Suppressor macrophage treated with lipopolysaccharide for 1 hour (primary cell): ENCODE measurements around the gene DDX50.
A peak's percentile ranks its signal among the peaks of the same experiment; 100 is the strongest.
"Not testable (repeated sequence)": the region's sequence is repeated elsewhere in the genome, so short reads cannot be mapped to it uniquely, and the experiment has no call there.

Experiments
- DNase-seq, 3 donors: peaks; one replicate each; pipeline ENCODE4 v3.0.0-alpha.2; 2020 to 2022

DDX50 gene

DNA sequence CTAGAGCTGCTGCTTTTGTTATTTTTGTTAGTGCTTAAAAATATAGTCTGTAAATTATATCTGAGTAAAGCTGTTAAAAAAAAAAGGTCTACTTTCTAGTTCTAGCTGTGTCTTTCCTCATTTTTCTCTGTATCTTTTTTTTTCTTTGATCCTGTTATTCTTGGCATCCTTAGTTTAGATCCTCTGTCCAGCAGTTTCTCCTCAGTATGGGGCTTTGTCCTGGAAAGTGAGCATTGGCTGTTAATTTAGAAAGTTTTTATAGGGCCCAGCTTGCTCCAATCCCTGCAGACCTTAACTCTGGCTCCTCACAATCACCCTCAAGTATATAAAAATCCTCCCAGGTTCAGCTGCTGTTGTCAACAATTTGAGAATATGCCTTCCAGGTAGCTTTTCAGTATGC is 23.5 kb downstream of the DDX50 start:
- DNase-seq: no peak

DNA sequence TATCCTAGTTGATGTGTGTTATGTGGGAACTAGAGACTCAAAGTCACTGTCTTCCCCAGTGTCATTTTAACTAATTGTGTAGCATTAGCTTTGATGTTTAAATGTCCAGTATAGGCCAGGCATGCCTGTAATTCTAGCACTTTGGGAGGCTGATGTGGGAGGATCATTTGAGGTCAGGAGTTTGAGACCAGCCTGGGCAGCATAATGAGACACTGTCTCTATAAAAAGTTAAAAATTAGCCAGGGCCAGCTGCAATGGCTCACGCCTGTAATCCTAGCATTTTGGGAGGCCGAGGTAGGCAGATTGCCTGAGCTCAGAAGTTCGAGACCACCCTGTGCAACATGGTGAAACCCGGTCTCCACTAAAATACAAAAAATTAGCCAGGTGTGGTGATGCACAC is 24.4 kb downstream of the DDX50 start:
- DNase-seq: no peak

DNA sequence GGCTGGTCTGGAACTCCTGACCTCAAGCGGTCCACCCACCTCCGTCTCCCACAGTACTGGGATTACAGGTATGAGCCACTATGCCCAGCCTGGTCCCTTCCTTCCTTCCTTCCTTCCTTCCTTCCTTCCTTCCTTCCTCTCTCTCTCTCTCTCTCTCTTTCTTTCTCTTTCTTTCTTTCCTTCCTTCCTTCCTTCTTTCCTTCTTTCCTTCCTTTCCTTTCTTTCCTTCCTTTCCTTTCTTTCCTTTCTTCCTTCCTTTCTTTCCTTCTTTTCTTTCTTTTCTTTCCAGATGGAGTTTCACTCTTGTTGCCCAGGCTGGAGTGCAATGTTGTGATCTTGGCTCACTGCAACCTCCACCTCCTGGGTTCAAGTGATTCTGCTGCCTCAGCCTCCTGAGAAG is 28.0 kb downstream of the DDX50 start:
- not testable (repeated sequence) for DNase-seq

DNA sequence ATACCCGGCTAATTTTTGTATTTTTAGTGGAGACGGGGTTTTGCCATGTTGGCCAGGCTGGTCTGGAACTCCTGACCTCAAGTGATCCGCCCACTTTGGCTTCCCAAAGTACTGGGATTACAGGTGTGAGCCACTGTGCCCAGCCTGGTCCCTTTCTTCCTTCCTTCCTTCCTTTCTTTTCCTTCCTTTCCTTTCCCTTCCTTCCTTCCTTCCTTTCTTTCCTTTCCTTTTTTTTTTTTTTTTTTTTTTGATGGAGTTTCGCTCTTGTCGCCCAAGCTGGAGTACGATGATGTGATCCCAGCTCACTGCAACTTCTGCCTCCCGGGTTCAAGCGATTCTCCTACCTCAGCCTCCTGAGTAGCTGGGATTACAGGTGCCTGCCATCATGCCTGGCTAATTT is 28.8 kb downstream of the DDX50 start:
- not testable (repeated sequence) for DNase-seq

DNA sequence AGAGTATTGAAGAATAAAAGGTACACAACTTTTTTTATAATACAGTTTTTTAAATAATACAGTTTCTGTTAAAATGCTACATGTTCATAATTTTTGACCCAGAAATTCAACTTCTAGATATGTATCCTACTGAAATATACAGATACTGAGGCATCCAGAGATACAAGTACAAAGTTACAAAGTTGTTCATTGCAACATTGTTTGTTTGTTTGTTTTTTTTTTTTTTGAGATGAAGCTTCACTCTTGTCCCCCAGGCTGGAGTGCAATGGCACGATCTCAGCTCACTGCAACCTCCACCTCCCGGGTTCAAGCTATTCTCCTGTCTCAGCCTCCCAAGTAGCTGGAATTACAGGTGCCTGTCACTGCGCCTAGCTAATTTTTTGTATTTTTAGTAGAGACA is 31.7 kb downstream of the DDX50 start:
- DNase-seq: not testable (repeated sequence)

DNA sequence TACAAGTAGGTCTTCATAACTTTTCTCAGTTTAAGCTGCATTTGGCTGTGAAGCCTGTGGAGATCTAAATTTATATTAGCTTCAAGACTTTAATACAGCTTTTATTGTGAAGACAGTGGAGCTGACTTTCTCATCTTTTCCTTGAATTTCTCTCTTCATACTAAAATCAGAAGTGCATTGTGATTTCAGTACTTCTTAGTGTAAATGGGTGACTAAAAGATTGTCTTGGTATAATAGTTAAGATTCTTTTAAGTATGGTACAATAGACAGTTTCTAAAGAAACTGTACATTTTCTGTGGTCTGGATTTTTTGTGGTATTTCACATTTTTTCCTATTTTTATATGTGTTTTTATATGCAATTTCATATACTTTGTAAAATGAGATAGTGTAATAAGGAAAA is 33.9 kb downstream of the DDX50 start:
- no peak for DNase-seq

DNA sequence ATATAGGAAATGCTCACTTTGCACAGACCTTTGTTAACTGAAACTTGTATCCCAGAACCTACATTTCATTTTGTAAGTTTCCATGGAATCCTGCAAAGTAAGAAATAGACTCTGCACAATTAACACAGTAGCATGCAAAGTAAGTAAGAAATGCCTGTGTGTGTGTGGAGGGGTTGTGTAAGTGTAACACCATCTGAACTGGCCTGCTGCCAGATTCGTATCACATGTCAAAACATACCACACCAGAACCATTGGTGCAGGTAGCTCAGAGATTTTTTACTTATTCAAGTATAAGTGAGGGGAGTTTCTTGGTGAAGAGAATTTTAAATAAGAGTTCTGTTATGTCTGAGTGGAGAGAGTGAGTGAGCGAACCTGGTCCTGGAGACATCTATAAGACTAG is 37.0 kb downstream of the DDX50 start:
- DNase-seq: no peak

DNA sequence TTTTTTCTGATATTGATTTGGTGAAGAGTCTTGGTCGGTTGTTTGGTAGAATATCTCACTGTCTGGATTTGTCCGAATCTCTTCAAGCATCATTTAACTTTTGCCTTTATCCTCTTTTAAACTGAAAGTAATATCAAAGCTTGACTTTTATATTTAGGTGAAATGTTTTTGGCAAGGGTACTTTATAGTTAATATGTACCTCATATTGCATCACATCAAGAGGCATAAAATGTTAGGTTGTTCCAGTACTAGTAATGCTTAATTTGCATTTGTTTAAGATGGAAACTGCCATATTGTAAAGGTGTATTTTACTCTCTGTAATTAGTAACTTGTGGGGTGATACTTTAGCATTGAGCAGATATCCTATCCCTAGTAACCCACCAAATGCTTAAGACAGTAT is 37.8 kb downstream of the DDX50 start:
- DNase-seq: no peak

DNA sequence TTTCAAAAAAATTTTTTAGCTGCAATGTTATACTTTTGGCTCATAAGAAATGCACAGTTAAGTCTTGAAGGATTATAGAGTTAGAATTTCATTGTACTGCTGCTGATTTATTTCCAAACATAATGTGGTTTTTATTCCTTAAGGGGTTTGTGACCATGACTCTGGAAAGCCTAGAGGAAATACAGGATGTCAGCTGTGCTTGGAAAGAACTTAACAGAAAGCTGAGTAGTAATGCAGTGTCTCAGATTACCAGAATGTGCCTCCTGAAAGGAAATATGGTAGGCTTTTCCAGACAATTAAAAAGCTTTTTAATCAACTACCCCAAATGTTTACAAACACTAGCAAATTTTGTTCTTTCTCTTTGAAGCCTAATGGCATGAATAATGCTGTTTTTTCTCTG is 39.8 kb downstream of the DDX50 start:
- not testable (repeated sequence) for DNase-seq

DNA sequence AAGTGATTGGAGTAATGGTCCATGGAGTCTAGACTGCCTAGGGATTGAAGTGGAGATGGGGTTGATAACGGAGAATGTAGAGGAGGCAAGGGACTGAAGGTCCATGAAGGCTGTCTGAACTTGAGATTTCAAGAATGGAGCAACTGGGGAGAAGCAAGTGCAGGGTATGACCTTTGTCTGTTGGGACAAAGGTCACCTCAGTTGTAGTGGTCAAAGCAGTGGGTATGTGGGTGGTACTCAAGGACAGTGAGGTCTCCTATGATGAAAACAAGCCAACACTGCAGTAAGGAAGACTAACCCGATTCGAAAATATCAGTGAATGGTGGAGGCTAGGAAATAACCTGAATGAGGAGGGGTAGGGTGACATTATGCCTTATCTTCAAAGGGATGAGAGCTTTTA is 49.5 kb downstream of the DDX50 start:
- no peak for DNase-seq

DNA sequence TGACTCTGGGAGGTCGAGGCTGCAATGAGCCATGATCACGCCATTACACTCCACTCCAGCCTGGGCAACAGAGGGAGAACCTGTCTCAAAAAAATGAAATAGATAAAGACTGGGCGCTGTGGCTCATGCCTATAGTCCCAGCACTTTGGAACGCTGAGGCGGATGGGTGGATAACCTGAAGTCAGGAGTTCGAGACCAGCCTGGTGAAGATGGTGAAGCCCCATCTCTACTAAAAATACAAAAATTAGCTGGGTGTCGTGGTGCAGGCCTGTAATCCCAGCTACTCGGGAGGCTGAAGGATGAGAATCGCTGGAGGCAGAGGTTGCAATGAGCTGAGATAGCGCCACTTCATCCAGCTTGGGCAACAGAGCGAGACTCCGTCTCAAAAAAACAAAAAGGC is 53.8 kb downstream of the DDX50 start:
- no peak for DNase-seq

DNA sequence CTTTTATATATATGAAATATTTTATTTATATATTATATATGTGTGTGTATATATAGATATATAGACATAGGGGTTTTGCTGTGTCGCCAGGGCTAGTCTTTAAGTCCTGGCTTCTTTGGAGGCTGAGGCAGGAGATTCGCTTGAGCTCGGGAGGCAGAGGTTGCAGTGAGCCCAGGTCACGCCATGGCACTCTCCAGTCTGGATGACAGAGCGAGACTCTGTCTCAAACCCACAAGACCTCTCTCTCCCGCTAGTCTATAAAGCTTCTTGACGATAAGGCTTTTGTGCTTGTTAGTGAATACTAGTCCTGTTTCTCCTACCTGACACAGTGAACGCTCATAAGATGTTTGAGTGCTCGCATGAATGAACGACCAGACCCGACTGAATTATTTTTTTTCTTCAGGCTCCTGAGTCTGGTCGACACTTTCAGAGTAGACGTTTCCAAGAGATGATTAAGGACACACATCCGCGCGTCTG is 54.3 kb downstream of the DDX50 start:
- DNase-seq: peak in 2 of 3 donors; percentile 24 to 26

DNA sequence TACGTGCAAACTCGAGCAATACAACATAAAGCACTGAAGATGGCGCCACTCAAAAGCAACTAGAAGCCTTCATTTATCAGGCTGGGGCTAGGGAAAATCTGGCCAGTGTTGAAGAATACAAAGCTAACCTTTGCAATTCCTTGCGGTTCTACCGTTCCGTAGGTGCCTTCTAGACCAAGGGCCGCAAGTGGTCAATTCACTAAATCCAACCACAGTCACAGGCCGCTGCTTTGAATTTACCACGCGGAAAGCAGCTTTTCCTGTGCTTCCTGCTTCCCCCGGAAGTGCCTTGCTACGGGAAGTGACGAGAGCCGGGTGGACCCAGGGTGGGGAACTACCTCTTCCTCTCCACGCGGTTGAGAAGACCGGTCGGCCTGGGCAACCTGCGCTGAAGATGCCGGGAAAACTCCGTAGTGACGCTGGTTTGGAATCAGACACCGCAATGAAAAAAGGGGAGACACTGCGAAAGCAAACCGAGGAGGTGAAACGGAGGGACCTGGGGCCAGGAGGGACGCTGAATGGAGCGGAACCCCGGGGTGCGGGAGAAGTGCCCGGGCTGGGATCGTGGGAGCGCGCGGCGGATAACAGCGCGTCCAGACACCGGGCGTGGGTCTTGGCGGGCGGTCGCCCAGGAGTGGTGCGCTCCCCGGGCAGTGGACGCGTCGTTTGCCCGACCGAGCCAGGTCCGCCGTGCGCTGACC is 54.9 kb downstream of the DDX50 start, which contains the start of gene DDX21:
TSS of gene DDX21 (plus strand) at position 339 of the 701 bp plus-strand sequence. CDS start at position 395, 56 bp downstream.
- peak; percentile 93 to 94 (median 94) for DNase-seq

DNA sequence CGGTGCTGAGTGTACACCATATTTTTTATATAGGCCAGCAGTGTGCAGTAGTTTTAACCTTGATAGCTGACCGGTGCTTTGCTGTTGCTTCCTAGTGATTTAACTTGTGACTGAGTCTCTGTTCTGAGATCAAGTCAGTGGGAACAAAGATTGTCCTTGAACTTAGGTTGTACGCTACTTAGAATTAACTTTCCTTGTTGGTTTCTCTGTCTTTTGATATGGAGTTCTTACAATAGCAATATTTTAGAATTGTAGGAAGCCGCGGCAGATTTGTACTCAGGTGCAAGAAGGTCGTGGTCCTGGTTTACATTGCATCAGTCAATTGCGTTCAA is 56.1 kb downstream of the DDX50 start:
- DNase-seq: no peak

DNA sequence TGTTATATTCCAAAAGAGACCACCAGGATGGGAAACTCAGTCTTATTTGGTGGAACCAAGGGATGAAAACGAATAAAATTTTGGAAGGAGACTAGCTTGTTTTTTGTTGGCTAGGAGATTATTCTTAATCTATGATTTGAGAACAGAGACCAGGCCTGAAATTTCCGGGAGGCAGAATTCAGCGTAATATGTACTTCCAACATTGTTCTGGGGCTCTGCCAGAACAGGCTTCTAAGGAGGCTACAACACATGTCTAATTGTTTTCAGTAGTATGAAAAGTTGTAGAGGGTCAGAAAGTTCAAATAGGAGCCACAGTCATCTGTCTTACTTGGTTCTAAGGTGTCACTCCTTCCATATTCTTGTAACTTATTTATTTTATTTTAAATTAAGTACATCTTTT is 56.5 kb downstream of the DDX50 start:
- no peak for DNase-seq

DNA sequence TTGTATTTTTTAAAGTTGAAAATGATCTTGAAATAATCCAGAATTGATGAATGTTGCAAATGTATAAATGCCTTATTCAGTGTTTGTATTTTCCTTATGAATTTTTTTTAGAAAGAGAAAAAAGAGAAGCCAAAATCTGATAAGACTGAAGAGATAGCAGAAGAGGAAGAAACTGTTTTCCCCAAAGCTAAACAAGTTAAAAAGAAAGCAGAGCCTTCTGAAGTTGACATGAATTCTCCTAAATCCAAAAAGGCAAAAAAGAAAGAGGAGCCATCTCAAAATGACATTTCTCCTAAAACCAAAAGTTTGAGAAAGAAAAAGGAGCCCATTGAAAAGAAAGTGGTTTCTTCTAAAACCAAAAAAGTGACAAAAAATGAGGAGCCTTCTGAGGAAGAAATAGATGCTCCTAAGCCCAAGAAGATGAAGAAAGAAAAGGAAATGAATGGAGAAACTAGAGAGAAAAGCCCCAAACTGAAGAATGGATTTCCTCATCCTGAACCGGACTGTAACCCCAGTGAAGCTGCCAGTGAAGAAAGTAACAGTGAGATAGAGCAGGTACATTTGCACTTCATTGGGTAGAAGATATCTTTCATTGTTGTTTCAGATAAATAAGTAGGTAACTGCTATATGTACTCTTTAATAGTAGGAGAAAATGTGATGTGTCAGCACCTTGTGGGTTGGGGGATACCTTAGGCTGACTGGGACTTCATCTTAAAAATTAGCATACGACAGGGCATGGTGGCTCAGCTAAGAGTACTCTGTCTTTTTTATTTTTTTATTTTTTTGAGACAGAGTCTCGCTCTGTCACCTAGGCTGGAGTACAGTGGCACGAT is 58.8 kb downstream of the DDX50 start:
- no peak for DNase-seq

DNA sequence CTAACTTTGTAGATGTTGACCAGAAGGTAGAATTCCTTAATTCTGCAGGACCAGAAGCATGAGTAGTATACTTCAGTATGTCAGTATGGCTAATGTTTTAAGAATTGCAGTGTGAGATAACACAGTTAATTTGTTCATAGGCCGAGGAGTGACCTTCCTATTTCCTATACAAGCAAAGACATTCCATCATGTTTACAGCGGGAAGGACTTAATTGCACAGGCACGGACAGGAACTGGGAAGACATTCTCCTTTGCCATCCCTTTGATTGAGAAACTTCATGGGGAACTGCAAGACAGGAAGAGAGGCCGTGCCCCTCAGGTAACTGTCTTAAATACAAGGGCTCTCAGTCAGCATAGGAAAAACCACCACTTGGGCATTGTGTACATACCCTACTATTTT is 62.0 kb downstream of the DDX50 start:
- DNase-seq: no peak

DNA sequence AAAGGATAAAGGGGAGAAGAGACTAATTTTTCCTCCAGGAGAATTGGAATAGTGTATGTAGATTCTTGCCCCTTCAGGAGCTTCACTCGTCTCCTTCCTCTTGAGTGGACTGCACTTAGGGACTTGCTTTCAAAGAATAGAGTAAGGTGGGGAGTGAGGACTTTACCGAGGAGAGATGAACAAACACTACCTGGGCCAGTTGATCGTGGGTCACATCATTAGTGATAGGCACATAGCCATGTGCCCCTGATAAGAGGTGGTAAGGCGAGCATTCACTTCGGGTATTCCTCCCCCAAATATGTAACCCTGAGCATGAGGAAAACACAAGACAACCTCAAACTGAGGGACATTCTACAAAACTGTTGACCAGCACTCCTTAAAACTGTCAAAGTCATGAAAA is 72.9 kb downstream of the DDX50 start:
- no peak for DNase-seq

DNA sequence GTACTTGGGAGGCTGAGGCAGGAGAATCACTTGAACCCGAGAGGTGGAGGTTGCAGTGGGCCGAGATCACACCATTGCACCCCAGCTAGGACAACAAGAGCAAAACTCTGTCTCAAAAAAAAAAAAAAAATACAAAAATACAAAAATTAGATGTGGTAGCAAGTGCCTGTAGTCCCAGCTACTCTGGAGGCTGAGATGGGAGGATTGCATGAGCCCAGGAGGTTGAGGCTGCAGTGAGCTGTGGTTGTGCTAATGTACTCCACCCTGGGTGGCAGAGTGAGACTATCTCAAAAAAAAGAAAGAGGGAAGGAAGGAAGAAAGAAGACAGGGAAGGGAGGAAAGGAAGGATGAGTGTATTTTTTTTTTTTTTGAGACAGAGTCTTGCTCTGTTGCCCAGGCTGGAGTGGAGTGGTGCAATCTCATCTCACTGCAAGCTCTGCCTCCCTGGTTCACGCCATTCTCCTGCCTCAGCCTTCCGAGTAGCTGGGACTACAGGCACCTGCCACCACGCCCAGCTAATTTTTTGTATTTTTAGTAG is 74.9 kb downstream of the DDX50 start:
- not testable (repeated sequence) for DNase-seq

DNA sequence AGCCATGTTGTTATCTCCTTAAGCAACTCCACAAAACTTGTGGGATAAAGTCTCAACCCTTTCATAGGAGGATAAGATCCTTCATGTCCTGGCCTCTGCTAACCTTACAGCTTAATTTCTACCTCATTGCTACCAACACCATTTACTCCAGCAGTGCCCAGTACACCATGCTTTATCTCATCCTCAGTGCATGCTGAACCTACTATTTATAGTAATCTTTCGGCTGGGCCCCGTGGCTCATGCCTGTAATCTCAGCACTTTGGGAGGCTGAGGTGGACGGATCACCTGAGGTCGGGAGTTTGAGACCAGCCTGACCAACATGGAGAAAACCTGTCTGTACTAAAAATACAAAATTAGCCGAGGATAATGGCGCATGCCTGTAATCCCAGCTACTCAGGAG is 78.6 kb downstream of the DDX50 start:
- DNase-seq: not testable (repeated sequence)

DNA sequence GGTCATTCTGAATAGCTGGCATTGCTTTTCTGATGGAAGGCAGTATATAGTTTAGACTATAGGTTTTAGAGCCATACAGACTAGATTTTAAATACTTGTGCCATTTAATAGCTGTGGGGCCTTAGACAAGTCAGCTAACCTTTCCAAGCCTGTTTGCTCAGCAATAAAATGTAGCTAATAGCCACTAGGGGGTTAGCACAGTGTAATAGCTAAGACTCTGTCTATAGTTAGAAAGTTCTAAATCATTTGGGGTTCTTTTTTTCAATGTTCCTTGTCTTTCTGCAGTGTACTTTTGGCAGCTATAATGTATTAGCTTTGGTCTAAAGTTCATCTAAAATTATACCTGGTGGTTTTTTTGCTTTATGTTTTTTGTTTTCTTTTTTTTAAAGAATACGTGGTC is 80.0 kb downstream of the DDX50 start:
- peak in 2 of 3 donors; percentile 5 to 24 for DNase-seq

DNA sequence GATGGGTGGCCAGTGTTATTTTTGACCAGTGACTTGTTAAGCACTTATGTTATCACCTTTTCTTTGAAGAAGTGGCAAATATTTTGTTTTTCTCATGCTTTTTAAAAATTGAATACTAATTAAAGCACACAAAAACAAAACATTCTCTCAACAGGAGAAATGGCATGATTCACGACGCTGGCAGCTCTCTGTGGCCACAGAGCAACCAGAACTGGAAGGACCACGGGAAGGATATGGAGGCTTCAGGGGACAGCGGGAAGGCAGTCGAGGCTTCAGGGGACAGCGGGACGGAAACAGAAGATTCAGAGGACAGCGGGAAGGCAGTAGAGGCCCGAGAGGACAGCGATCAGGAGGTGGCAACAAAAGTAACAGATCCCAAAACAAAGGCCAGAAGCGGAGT is 81.3 kb downstream of the DDX50 start:
- DNase-seq: no peak

DNA sequence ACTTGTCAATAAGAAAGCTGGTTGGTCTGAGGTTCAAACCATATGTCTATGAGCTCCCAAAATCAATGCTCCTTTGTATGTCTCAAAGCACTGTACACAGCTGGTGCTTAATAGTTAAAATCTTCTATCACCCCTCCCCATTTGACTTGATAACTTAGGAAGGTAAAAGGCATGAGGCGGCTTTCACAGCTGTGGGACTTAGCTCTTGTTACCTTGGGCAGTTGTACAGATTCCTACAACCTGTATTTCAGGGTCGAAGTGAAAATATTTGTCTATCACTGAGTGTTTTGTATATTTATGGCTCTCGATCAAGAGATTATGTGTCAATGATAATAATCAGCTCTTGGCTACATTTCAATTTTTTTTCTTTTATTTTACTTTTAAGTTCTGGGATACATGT is 86.5 kb downstream of the DDX50 start:
- no peak for DNase-seq
